ENCODE data around the gene TRAF3IP1.
"Not testable (repeated sequence)": the region's sequence is repeated elsewhere in the genome, so short reads cannot be mapped to it uniquely, and the experiment has no call there.

TRAF3IP1 gene

GRCh38 chr2:238325694-238326093 lies 5.4 kb downstream of the TRAF3IP1 start:
- in situ Hi-C loops (cut with HindIII; ENCODE audit: low sequenced_read_pairs) = no loop called here
- no peak for DNase-seq (ENCODE audit: low read depth)
- TF ChIP-seq, protein P1, sequence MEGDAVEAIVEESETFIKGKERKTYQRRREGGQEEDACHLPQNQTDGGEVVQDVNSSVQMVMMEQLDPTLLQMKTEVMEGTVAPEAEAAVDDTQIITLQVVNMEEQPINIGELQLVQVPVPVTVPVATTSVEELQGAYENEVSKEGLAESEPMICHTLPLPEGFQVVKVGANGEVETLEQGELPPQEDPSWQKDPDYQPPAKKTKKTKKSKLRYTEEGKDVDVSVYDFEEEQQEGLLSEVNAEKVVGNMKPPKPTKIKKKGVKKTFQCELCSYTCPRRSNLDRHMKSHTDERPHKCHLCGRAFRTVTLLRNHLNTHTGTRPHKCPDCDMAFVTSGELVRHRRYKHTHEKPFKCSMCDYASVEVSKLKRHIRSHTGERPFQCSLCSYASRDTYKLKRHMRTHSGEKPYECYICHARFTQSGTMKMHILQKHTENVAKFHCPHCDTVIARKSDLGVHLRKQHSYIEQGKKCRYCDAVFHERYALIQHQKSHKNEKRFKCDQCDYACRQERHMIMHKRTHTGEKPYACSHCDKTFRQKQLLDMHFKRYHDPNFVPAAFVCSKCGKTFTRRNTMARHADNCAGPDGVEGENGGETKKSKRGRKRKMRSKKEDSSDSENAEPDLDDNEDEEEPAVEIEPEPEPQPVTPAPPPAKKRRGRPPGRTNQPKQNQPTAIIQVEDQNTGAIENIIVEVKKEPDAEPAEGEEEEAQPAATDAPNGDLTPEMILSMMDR (IDR thresholded peaks at IDR 0.05; ENCODE audit: low read depth, low read length, missing control alignments) = no peak
- no peak overlapping the region for H3K4me3 ChIP-seq (ENCODE audit: low read depth, low read length)

DNA sequence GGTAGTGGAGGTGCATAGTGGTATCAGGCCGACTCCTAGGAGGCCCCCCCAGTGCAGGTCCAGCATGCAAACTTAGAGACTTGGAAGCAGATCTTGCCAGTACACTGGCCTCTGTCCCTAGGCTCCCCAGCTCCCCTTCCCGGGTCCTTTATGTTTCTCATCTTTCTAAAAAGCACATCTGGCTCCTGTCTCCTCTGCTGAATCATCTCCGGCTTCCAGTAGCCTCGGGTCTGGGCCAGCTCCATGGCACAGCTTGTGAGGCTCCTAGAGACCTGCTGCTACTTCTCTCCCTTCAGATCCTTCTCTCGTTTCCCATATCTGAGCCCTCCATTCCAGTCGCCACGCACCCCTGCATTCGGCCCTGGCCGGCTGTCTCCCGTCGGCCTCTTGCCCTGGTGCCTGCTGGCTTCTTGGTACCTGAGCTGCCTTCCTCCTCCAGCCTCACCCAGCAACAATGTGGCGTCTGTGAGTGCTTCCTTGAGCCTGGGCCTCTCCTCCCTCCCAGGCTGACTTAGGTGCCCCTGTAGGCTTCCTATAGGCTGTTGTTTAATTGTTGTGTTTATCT lies 6.6 kb downstream of the TRAF3IP1 start:
- no peak for DNase-seq (ENCODE audit: low read depth)
- in situ Hi-C loops (cut with HindIII; ENCODE audit: low sequenced_read_pairs) = no loop called here
- TF ChIP-seq, protein P1 (IDR thresholded peaks at IDR 0.05; ENCODE audit: low read depth, low read length, missing control alignments) = no peak
- H3K4me3 ChIP-seq (ENCODE audit: low read depth, low read length) = no peak overlapping the region

DNA sequence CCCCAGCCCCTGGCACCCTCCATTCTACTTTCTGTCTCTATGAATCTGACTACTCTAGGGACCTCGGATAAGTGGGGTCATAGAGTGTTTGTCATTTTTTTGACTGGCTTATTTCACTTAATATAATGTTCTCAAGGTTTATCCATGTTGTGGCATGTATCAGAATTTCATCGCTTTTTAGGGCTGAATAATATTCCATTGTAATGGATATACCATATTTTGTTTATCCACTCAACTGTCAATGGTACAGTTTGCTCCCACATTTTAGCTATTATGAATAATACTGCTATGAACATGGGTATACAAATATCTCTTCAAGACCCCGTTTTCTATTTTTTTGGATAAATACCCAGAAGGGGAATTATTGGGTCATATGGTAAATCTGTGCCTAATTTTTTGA lies 7.4 kb downstream of the TRAF3IP1 start:
- in situ Hi-C loops (cut with HindIII; ENCODE audit: low sequenced_read_pairs) = no loop called here
- TF ChIP-seq, protein P1 (IDR thresholded peaks at IDR 0.05; ENCODE audit: low read depth, low read length, missing control alignments) = no peak
- no peak overlapping the region for H3K4me3 ChIP-seq (ENCODE audit: low read depth, low read length)
- no peak for DNase-seq (ENCODE audit: low read depth)

DNA sequence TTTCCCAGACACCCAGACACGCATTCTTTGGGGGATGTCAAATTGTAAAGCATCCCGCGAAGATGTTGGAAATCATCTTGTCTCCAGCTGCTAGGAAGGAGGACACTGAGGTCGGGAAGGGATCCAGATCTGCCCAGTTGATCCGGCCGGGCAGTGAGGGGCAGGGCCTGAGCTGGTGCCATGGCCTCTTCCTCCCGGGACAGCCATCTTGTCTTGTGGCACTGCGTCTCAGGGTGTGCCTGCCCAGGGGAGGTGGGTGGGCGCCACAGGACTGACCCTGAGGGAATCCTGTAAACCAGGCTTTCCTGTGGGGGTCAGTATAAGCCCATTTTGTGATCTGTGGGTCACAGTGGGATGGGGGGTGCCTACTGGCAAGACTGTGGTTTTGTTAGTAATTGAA lies 10.1 kb downstream of the TRAF3IP1 start:
- in situ Hi-C loops (cut with HindIII; ENCODE audit: low sequenced_read_pairs) = no loop called here
- TF ChIP-seq, protein P1 (IDR thresholded peaks at IDR 0.05; ENCODE audit: low read depth, low read length, missing control alignments) = no peak
- no peak overlapping the region for H3K4me3 ChIP-seq (ENCODE audit: low read depth, low read length)
- no peak for DNase-seq (ENCODE audit: low read depth)

DNA sequence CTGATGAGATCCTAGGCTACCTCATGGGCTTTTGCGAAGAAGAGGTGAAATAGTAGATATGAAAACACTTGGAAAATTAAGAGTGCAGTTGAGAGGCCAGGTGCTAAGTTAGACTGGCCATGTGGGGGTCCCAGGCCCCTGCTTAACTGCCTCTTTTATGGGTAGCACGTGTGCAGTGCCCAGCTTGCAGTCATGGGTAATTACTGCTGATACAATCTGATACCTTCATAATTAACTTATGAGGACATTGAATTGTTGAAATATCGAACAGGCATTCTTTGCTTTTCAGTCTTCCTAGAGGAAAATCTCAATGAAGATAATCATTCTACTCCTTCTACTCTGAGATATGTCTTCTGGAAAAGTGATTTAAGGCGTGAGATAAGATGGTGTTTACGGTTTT lies 11.6 kb downstream of the TRAF3IP1 start:
- in situ Hi-C loops (cut with HindIII; ENCODE audit: low sequenced_read_pairs) = no loop called here
- TF ChIP-seq, protein P1 (IDR thresholded peaks at IDR 0.05; ENCODE audit: low read depth, low read length, missing control alignments) = no peak
- DNase-seq (ENCODE audit: low read depth) = no peak
- H3K4me3 ChIP-seq (ENCODE audit: low read depth, low read length) = no peak overlapping the region

GRCh38 chr2:238334885-238335284 lies 14.6 kb downstream of the TRAF3IP1 start:
- DNase-seq (ENCODE audit: low read depth) = no peak
- TF ChIP-seq, protein P1 (IDR thresholded peaks at IDR 0.05; ENCODE audit: low read depth, low read length, missing control alignments) = no peak
- in situ Hi-C loops (cut with HindIII; ENCODE audit: low sequenced_read_pairs) = no loop called here
- no peak overlapping the region for H3K4me3 ChIP-seq (ENCODE audit: low read depth, low read length)

DNA sequence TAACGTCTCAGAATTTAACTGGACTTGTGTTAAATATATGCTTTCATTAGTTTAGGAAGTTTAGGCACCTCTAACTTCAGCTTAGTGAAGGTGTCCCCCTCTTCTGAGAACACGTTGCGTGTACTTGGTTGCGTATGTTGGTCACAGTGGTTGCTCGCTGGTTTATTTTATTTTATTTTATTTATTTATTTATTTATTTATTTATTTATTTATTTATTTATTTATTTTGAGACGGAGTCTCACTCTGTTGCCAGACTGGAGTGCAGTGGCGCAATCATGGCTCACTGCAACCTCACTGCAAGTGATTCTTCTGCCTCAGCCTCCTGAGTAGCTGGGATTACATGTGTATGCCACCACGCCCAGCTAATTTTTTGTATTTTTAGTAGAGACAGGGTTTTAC lies 15.3 kb downstream of the TRAF3IP1 start:
- H3K4me3 ChIP-seq (ENCODE audit: low read depth, low read length); in situ Hi-C loops (cut with HindIII; ENCODE audit: low sequenced_read_pairs); DNase-seq (ENCODE audit: low read depth): not testable (repeated sequence)

Measured in astrocyte of the cerebellum (primary cell).